ENCODE results near the gene UNC45B.

Gene UNC45B

GRCh38 chr17:35129154-35129972 is 18.3 kb upstream of the UNC45B start:
- no peak for TF ChIP-seq CTCF (IDR thresholded peaks at IDR 0.05; ENCODE audit: low read depth, low read length)
- Histone ChIP-seq H3K9me3 (ENCODE audit: severe bottlenecking) (no peaks in the 10 kb centered on the region), H3K4me3 (ENCODE audit: low read depth, low read length) (no peak overlapping the region), H3K27ac (no peak overlapping the region), H3K27me3 (ENCODE audit: insufficient read depth, low read depth, severe bottlenecking) (no peaks in the 10 kb centered on the region), H3K36me3 (peaks cover 45% of the 10 kb centered on the region)
- no peak for DNase-seq

GRCh38 chr17:35129973-35130351 is 17.7 kb upstream of the UNC45B start:
- DNase-seq, result no peak
- peaks cover 51% of the 10 kb centered on the region for H3K36me3 ChIP-seq
- TF ChIP-seq CTCF (IDR thresholded peaks at IDR 0.05; ENCODE audit: low read depth, low read length), result no peak
- no peak overlapping the region for H3K27ac ChIP-seq
- no peak overlapping the region for H3K4me3 ChIP-seq (ENCODE audit: low read depth, low read length)
- H3K27me3 ChIP-seq (ENCODE audit: insufficient read depth, low read depth, severe bottlenecking), result no peaks in the 10 kb centered on the region
- H3K9me3 ChIP-seq (ENCODE audit: severe bottlenecking), result no peaks in the 10 kb centered on the region

- DNase-seq, result no peak
- H3K27me3 ChIP-seq (ENCODE audit: insufficient read depth, low read depth, severe bottlenecking), result no peaks in the 10 kb centered on the region
- H3K27ac ChIP-seq, result no peak overlapping the region
- peaks cover 55% of the 10 kb centered on the region for H3K36me3 ChIP-seq
- H3K9me3 ChIP-seq (ENCODE audit: severe bottlenecking), result no peaks in the 10 kb centered on the region
- no peak for TF ChIP-seq CTCF (IDR thresholded peaks at IDR 0.05; ENCODE audit: low read depth, low read length)
- no peak overlapping the region for H3K4me3 ChIP-seq (ENCODE audit: low read depth, low read length)
Observed at GRCh38 chr17:35130392-35130791, 17.2 kb upstream of the UNC45B start.

- Histone ChIP-seq H3K36me3 (peaks cover 72% of the 10 kb centered on the region), H3K9me3 (ENCODE audit: severe bottlenecking) (no peaks in the 10 kb centered on the region), H3K27me3 (ENCODE audit: insufficient read depth, low read depth, severe bottlenecking) (no peaks in the 10 kb centered on the region), H3K27ac (no peak overlapping the region), H3K4me3 (ENCODE audit: low read depth, low read length) (no peak overlapping the region)
- no peak for TF ChIP-seq CTCF (IDR thresholded peaks at IDR 0.05; ENCODE audit: low read depth, low read length)
- no peak for DNase-seq
Observed at GRCh38 chr17:35132099-35132498, 15.5 kb upstream of the UNC45B start.

GRCh38 chr17:35132816-35133550 is 14.6 kb upstream of the UNC45B start:
- Histone ChIP-seq H3K27ac (peak overlapping the region; percentile 32), H3K9me3 (ENCODE audit: severe bottlenecking) (no peaks in the 10 kb centered on the region), H3K4me3 (ENCODE audit: low read depth, low read length) (no peak overlapping the region), H3K27me3 (ENCODE audit: insufficient read depth, low read depth, severe bottlenecking) (no peaks in the 10 kb centered on the region), H3K36me3 (peaks cover 79% of the 10 kb centered on the region)
- TF ChIP-seq CTCF (IDR thresholded peaks at IDR 0.05; ENCODE audit: low read depth, low read length), result no peak
- DNase-seq, result no peak
